Neuronal stem cell (in vitro differentiated cells): ENCODE data around the gene CEACAM19.
A peak's percentile ranks its signal among the peaks of the same experiment; 100 is the strongest.

Experiments
- DNase-seq: peaks from one replicate; pipeline ENCODE4 v3.0.0-alpha.2; 2013; ENCODE audit warnings: low spot score
- H2AFZ ChIP-seq: one replicate; pipeline ENCODE4 v1.6.1; 2013; ENCODE audit warnings: mild to moderate bottlenecking, low read length, inconsistent platforms
- H2AK5ac ChIP-seq: 2 replicates; pipeline ENCODE4 v1.6.1; 2013; ENCODE audit warnings: low read depth, mild to moderate bottlenecking, inconsistent platforms, low read length, moderate library complexity, mixed read lengths
- H2BK120ac ChIP-seq: 2 replicates; pipeline ENCODE4 v1.6.1; 2013; ENCODE audit warnings: low read depth, mild to moderate bottlenecking, inconsistent platforms, low read length, moderate library complexity, mixed read lengths
- H2BK12ac ChIP-seq: one replicate; pipeline ENCODE4 v1.6.1; 2013; ENCODE audit warnings: low read length, inconsistent platforms
- H2BK15ac ChIP-seq: 2 replicates; pipeline ENCODE4 v1.6.1; 2013; ENCODE audit warnings: mild to moderate bottlenecking, low read length, inconsistent platforms, mixed read lengths
- H2BK5ac ChIP-seq: one replicate; pipeline ENCODE4 v1.6.1; 2013; ENCODE audit warnings: inconsistent platforms, mild to moderate bottlenecking, low read length, moderate library complexity
- H3K14ac ChIP-seq: one replicate; pipeline ENCODE4 v1.6.1; 2013; ENCODE audit warnings: low read length, inconsistent platforms
- H3K18ac ChIP-seq: 2 replicates; pipeline ENCODE4 v1.6.1; 2013; ENCODE audit warnings: low read length, inconsistent platforms
- H3K23ac ChIP-seq: 2 replicates; pipeline ENCODE4 v1.6.1; 2013; ENCODE audit warnings: low read depth, mild to moderate bottlenecking, mixed read lengths, low read length, inconsistent platforms; ENCODE audit not compliant: poor library complexity
- H3K27ac ChIP-seq: replicated peaks from 3 replicates; pipeline ENCODE4 v1.5.1; 2013; ENCODE audit warnings: low read length, inconsistent platforms
- H3K27me3 ChIP-seq, 3 experiments: 2 replicates each; pipeline ENCODE4 v1.6.1; 2013; ENCODE audit warnings: low read length in 3 of 3, mild to moderate bottlenecking in 2 of 3, inconsistent platforms in 1 of 3, low read depth in 1 of 3, mixed read lengths in 1 of 3, moderate library complexity in 1 of 3; ENCODE audit not compliant: control insufficient read depth in 3 of 3, insufficient read depth in 3 of 3
- H3K36me3 ChIP-seq, 2 donors: replicated peaks in 1 of 2; 2 replicates each; pipeline ENCODE4 v1.6.1; 2013; ENCODE audit warnings: low read length in 2 of 2; ENCODE audit not compliant: control insufficient read depth in 2 of 2, insufficient read depth in 2 of 2
- H3K4ac ChIP-seq: 2 replicates; pipeline ENCODE4 v1.6.1; 2013; ENCODE audit warnings: inconsistent platforms, mild to moderate bottlenecking, low read length, moderate library complexity
- H3K4me1 ChIP-seq, 2 donors: 1 replicate in 1 of 2; 2 replicates in 1 of 2; pipeline ENCODE4 v1.6.1; 2013; ENCODE audit warnings: low read length in 2 of 2, low read depth in 1 of 2; ENCODE audit not compliant: control insufficient read depth in 2 of 2, insufficient read depth in 1 of 2
- H3K4me2 ChIP-seq: one replicate; pipeline ENCODE4 v1.6.1; 2013; ENCODE audit warnings: mild to moderate bottlenecking, low read length, inconsistent platforms; ENCODE audit not compliant: insufficient read depth, poor library complexity, severe bottlenecking
- H3K4me3 ChIP-seq, 2 donors: 2 replicates each; pipeline ENCODE4 v1.5.1; 2013; ENCODE audit warnings: low read length in 2 of 2, mild to moderate bottlenecking in 2 of 2, inconsistent platforms in 1 of 2, moderate library complexity in 1 of 2
- H3K79me1 ChIP-seq: one replicate; pipeline ENCODE4 v1.6.1; 2013; ENCODE audit warnings: low read depth, mild to moderate bottlenecking, inconsistent platforms, low read length, moderate library complexity
- H3K9ac ChIP-seq: one replicate; pipeline ENCODE4 v1.6.1; 2013; ENCODE audit warnings: mild to moderate bottlenecking, low read depth, low read length, inconsistent platforms; ENCODE audit not compliant: poor library complexity
- H3K9me3 ChIP-seq, 2 donors: replicated peaks in 1 of 2; 2 replicates each; pipeline versions ENCODE3 to v1.6.1; 2013; ENCODE audit warnings: low read length in 2 of 2, mild to moderate bottlenecking in 2 of 2, inconsistent platforms in 1 of 2, low read depth in 1 of 2, mixed read lengths in 1 of 2, moderate library complexity in 1 of 2; ENCODE audit not compliant: control insufficient read depth in 2 of 2, insufficient read depth in 1 of 2
- H4K8ac ChIP-seq: one replicate; pipeline ENCODE4 v1.6.1; 2013; ENCODE audit warnings: low read depth, mild to moderate bottlenecking, inconsistent platforms, low read length, moderate library complexity
- H4K91ac ChIP-seq: one replicate; pipeline ENCODE4 v1.6.1; 2013; ENCODE audit warnings: low read length, low read depth, mild to moderate bottlenecking, inconsistent platforms; ENCODE audit not compliant: poor library complexity
- WGBS, 2 donors: extraction: QIAGEN DNeasy Blood & Tissue Kit; methylation state at CpG; one replicate each; pipeline ENCODE4 v1.1.7; 2013; ENCODE audit warnings: missing lambda C conversion rate in 2 of 2, mixed read lengths in 1 of 2; ENCODE audit not compliant: insufficient read length in 2 of 2, insufficient replicate concordance in 1 of 2; ENCODE audit errors: extremely low coverage in 2 of 2; 5-methylcytosine and 5-hydroxymethylcytosine counted together

Gene CEACAM19

DNA sequence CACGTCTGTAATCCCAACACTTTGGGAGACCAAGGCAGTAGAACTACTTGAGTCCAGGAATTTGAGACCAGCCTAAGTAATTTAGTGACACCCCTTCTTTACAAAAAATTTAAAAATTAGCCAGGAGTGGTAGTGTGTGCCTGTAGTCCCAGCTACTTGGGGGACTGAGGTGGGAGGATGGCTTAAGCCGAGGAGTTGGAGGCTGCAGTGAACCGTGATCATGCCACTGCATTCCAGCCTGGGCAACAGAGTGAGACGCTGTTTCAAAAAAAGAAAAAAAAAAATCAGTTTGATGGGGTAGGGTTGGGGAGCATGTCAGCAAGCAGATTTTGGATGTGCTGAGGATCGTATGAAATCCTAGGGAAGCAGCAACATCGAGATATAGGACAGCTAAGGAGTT lies 4.2 kb downstream of the CEACAM19 start:
- no peak overlapping the region for H3K14ac ChIP-seq
- no peak overlapping the region for H2BK120ac ChIP-seq
- H3K36me3 ChIP-seq = no peaks in the 10 kb centered on the region
- no peak overlapping the region for H4K8ac ChIP-seq
- H3K18ac ChIP-seq = no peak overlapping the region
- H3K9ac ChIP-seq = no peak overlapping the region
- no peaks in the 10 kb centered on the region for H3K79me1 ChIP-seq
- no peak overlapping the region for H2BK12ac ChIP-seq
- H4K91ac ChIP-seq = no peak overlapping the region
- H2BK15ac ChIP-seq = no peak overlapping the region
- no peak overlapping the region for H2AFZ ChIP-seq
- H3K27ac ChIP-seq = no peak overlapping the region
- H3K9me3 ChIP-seq = no peaks in the 10 kb centered on the region
- WGBS, 2 donors = no CpG with 5 or more reads among the region's 6 CpGs
- no peak overlapping the region for H3K4ac ChIP-seq
- DNase-seq = no peak
- H2BK5ac ChIP-seq = no peak overlapping the region
- no peaks in the 10 kb centered on the region for H3K4me1 ChIP-seq
- H3K4me3 ChIP-seq = no peak overlapping the region
- H2AK5ac ChIP-seq = no peak overlapping the region
- no peak overlapping the region for H3K4me2 ChIP-seq
- no peak overlapping the region for H3K23ac ChIP-seq
- H3K27me3 ChIP-seq = no peaks in the 10 kb centered on the region

DNA sequence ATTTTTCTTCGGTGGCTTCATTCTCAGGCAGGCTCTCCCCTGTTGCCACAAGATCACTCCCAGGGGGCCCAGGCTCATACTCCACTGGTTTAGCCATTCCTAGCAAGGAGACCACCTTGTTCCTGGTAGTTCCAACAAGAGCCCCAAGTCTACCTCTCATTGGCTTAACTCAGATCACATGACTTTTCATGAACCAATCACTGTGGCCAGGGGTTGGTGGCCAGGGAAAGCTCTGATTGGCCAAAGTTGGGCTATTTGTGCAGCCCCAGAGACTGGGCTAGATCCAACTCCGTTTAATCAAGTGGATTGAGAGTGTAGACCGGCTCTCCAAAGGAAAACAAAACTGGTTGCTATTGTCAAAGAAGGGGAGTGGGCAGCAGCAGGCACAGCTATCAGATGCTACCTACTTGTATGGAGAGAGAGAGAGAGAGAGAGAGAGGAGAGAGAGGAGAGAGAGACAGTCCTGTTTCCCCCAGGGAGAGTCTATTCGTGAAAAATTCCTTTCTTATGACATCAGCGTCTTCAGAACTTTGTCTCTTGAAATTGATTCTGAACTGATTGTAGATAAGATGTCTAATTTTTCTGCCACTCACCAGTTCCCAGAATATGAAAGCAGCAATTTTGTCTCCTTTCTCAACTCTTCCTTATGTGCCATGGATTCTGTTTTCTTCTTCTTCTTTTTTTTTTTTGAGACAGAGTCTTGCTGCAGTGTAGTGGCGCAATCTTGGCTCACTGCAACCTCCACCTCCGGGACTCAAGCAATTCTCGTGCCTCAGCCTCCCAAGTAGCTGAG lies 5.9 kb downstream of the CEACAM19 start:
- Histone ChIP-seq H2BK12ac (no peak overlapping the region), H3K36me3 (no peaks in the 10 kb centered on the region), H3K4me1 (no peaks in the 10 kb centered on the region), H3K9ac (no peak overlapping the region), H3K14ac (no peak overlapping the region), H2BK5ac (no peak overlapping the region), H4K91ac (no peak overlapping the region), H3K79me1 (no peaks in the 10 kb centered on the region), H3K27ac (no peak overlapping the region), H3K9me3 (no peaks in the 10 kb centered on the region), H2BK120ac (no peak overlapping the region), H3K27me3 (no peaks in the 10 kb centered on the region), H3K4me3 (no peak overlapping the region), H3K23ac (no peak overlapping the region), H2AFZ (peak overlapping the region; percentile 81), H3K4me2 (no peak overlapping the region), H3K4ac (no peak overlapping the region), H3K18ac (no peak overlapping the region), H4K8ac (no peak overlapping the region), H2AK5ac (no peak overlapping the region), H2BK15ac (no peak overlapping the region)
- WGBS, 2 donors = no CpG with 5 or more reads among the region's 8 CpGs
- DNase-seq = no peak

DNA sequence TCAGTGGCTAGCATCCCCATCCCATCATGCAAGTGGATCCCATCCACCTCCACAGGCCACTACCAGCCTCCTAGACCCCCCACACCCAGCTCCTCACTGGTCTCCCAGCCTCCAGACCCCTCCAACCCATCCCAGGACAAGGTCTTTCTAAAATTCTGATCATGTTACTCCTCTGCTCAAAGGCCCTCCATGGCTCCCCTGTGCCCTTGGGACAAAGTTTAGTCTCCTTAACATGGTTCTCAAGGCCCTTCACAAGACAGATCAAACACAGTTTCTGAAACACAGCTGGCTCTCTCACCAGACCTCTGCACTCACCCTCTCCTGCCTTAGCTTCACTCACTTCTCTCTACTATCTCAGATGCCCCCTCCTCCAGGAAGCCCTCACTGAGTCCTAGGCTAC lies 9.3 kb downstream of the CEACAM19 start:
- Histone ChIP-seq H2BK120ac (no peak overlapping the region), H3K4me2 (no peak overlapping the region), H3K18ac (no peak overlapping the region), H3K27me3 (no peaks in the 10 kb centered on the region), H2BK12ac (no peak overlapping the region), H3K9me3 (no peaks in the 10 kb centered on the region), H4K91ac (no peak overlapping the region), H2AFZ (no peak overlapping the region), H3K9ac (no peak overlapping the region), H3K23ac (no peak overlapping the region), H3K36me3 (no peaks in the 10 kb centered on the region), H3K4me1 (no peaks in the 10 kb centered on the region), H3K79me1 (no peaks in the 10 kb centered on the region), H2BK5ac (no peak overlapping the region), H3K4me3 (no peak overlapping the region), H2AK5ac (no peak overlapping the region), H2BK15ac (no peak overlapping the region), H3K4ac (no peak overlapping the region), H3K14ac (no peak overlapping the region), H3K27ac (no peak overlapping the region), H4K8ac (no peak overlapping the region)
- DNase-seq = no peak

DNA sequence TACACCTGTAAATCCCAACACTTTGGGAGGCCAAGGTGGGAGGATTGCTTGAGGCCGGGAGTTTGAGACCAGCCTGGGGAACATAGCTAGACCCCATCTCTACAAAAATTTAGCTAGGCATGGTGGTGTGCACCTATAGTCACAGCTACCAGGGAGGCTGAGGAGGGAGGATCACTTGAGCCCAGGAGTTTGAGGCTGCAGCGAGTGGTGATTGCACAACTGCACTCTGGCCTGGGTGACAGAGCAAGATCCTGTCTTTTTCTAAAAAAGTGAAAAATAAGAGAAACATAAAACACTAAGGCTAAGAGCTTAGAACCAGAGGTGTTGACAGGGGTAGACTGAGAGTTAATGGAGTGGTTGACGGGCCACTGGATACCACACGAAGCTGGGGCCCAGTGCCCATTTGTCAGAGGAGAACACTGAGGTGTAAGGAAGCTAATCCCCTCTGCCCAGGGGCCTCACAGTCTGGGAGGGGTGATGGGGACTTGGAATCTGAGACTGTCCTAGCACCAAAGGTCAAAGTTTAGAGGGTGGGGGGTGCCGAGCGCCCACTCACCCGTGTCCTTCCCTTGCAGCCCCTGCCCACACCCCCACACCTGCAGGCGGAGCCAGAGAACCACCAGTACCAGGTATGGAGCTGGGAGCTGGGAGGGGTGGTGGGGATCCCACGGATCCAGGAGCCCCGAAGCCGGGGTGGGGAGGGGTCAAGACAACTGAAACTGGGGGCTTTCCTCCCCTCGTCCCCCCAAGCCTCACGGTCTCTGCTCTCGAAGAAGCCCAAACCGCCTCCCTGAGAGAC lies 10.9 kb downstream of the CEACAM19 start:
- no peak overlapping the region for H2BK15ac ChIP-seq
- no peak overlapping the region for H3K4me2 ChIP-seq
- no CpG with 5 or more reads among the region's 15 CpGs for WGBS, 2 donors
- peak overlapping the region; percentile 68 for H2AK5ac ChIP-seq
- no peak overlapping the region for H3K27ac ChIP-seq
- no peak overlapping the region for H2BK120ac ChIP-seq
- no peaks in the 10 kb centered on the region for H3K27me3 ChIP-seq
- no peak for DNase-seq
- no peaks in the 10 kb centered on the region for H3K4me1 ChIP-seq
- H3K18ac ChIP-seq = no peak overlapping the region
- H2BK5ac ChIP-seq = no peak overlapping the region
- no peak overlapping the region for H3K14ac ChIP-seq
- no peak overlapping the region for H3K4ac ChIP-seq
- no peaks in the 10 kb centered on the region for H3K9me3 ChIP-seq
- H4K91ac ChIP-seq = no peak overlapping the region
- H2AFZ ChIP-seq = no peak overlapping the region
- H3K79me1 ChIP-seq = no peaks in the 10 kb centered on the region
- no peak overlapping the region for H4K8ac ChIP-seq
- no peaks in the 10 kb centered on the region for H3K36me3 ChIP-seq
- H3K4me3 ChIP-seq = no peak overlapping the region
- no peak overlapping the region for H3K9ac ChIP-seq
- H2BK12ac ChIP-seq = no peak overlapping the region
- H3K23ac ChIP-seq = no peak overlapping the region
